Keratinocyte (primary cell): ENCODE results near the gene ZBTB38. TPM values are rescaled to one million over a fixed set of nuclear protein-coding genes. Genes with fewer than 3 reads are reported as not detected.

ENCODE experiments used
- DNase-seq: peaks from one replicate; pipeline ENCODE4 v3.0.0-alpha.2; 2011; ENCODE audit warnings: low read depth, missing footprints, low spot score
- FAIRE-seq: peaks from 2 replicates; lab custom pipeline; 2011; peaks lifted over from hg19 to GRCh38; lab: Jason Lieb, UNC
- H2AFZ ChIP-seq: 2 replicates; pipeline ENCODE4 v1.6.0; 2012; ENCODE audit warnings: low read length, control low read depth, inconsistent platforms; ENCODE audit not compliant: control insufficient read depth
- H3K27ac ChIP-seq: 2 replicates; pipeline ENCODE4 v1.5.1; 2011; ENCODE audit warnings: low read length; ENCODE audit not compliant: control insufficient read depth, insufficient read depth
- H3K27me3 ChIP-seq: 3 replicates; pipeline ENCODE4 v1.6.0; 2011; ENCODE audit warnings: low read length; ENCODE audit not compliant: control insufficient read depth, insufficient read depth; ENCODE audit errors: extremely low read depth
- H3K36me3 ChIP-seq, 2 experiments: 2 replicates in 1 of 2; 3 replicates in 1 of 2; pipeline ENCODE4 v1.5.1; 2011; ENCODE audit warnings: low read length in 2 of 2, mild to moderate bottlenecking in 1 of 2; ENCODE audit not compliant: control insufficient read depth in 2 of 2, insufficient read depth in 2 of 2; ENCODE audit errors: extremely low read depth in 1 of 2
- H3K4me1 ChIP-seq: 3 replicates; pipeline ENCODE4 v1.5.1; 2011; ENCODE audit warnings: low read length; ENCODE audit not compliant: control insufficient read depth, insufficient read depth; ENCODE audit errors: extremely low read depth
- H3K4me2 ChIP-seq: 3 replicates; pipeline ENCODE4 v1.6.0; 2011; ENCODE audit warnings: low read depth, low read length; ENCODE audit not compliant: control insufficient read depth, insufficient read depth; ENCODE audit errors: extremely low read depth
- H3K4me3 ChIP-seq, 3 experiments: fragments of 200-600 bp in 1 of 3; sonication (generic) in 1 of 3; 2 replicates in 2 of 3; 3 replicates in 1 of 3; pipeline ENCODE4 v1.5.1; 2011 to 2016; ENCODE audit warnings: low read length in 3 of 3, mild to moderate bottlenecking in 3 of 3, control low read depth in 2 of 3, inconsistent platforms in 1 of 3, low read depth in 1 of 3, mixed read lengths in 1 of 3, mixed run types in 1 of 3, moderate library complexity in 1 of 3; ENCODE audit not compliant: control insufficient read depth in 2 of 3, insufficient read depth in 2 of 3; ENCODE audit errors: extremely low read depth in 1 of 3
- H3K79me2 ChIP-seq: 2 replicates; pipeline ENCODE4 v1.6.0; 2012; ENCODE audit warnings: low read length; ENCODE audit not compliant: control insufficient read depth, insufficient read depth
- H3K9ac ChIP-seq: 3 replicates; pipeline ENCODE4 v1.6.0; 2011; ENCODE audit warnings: low read length; ENCODE audit not compliant: control insufficient read depth, insufficient read depth; ENCODE audit errors: extremely low read depth
- H3K9me1 ChIP-seq: 3 replicates; pipeline ENCODE4 v1.6.0; 2011; ENCODE audit warnings: low read length; ENCODE audit not compliant: control insufficient read depth, insufficient read depth; ENCODE audit errors: extremely low read depth
- H3K9me3 ChIP-seq: 2 replicates; pipeline ENCODE4 v1.5.1; 2012; ENCODE audit warnings: low read depth, low read length; ENCODE audit not compliant: control insufficient read depth
- H4K20me1 ChIP-seq: 3 replicates; pipeline ENCODE4 v1.6.0; 2011; ENCODE audit warnings: low read length; ENCODE audit not compliant: control insufficient read depth, insufficient read depth; ENCODE audit errors: extremely low read depth
- EZH2 ChIP-seq: IDR thresholded peaks from one replicate; pipeline ENCODE4 v1.6.1; 2012; ENCODE audit warnings: inconsistent platforms, mild to moderate bottlenecking, low read length, moderate library complexity
- dilution Hi-C: fragments of 300-500 bp; cut with MboI; formaldehyde crosslinking; loops from one replicate; pipeline ENCODE4 v1.7.0; 2020; ENCODE audit warnings: low sequenced_read_pairs; ENCODE audit not compliant: extremely low pct_ligation_motif_present
- polyA plus RNA-seq, 5 experiments: library from polyadenylated mRNA; depleted of rRNA in 3 of 5; stranded (reverse) in 3 of 5; stranded (forward) in 1 of 5; unstranded in 1 of 5; fragments of >200 nt; gene quantifications; 1 replicate in 1 of 5; 2 replicates in 3 of 5; 3 replicates in 1 of 5; pipeline versions ENCODE4 v1.2.1 to v1.2.3, GENCODE V29; 2011 to 2012; ENCODE audit warnings: missing spikeins in 2 of 5, low read depth in 1 of 5, low replicate concordance in 1 of 5
- TF ChIP-seq, protein P1 (sequence below), 3 experiments: IDR thresholded peaks in 1 of 3; conservative IDR thresholded peaks in 1 of 3; optimal IDR thresholded peaks in 1 of 3; 2 replicates in 2 of 3; 3 replicates in 1 of 3; pipeline versions ENCODE3 to v1.5.1; 2011; ENCODE audit warnings: low read length in 3 of 3, mild to moderate bottlenecking in 3 of 3, moderate library complexity in 2 of 3, control low read depth in 1 of 3, inconsistent platforms in 1 of 3; ENCODE audit not compliant: insufficient read depth in 2 of 3; ENCODE audit errors: extremely low read depth in 1 of 3

ZBTB38 gene
- polyA plus RNA-seq, 1 donor (not counting 4 experiments of a cell fraction or from before 2014, with no cell fraction given), result 34.9 TPM

DNA sequence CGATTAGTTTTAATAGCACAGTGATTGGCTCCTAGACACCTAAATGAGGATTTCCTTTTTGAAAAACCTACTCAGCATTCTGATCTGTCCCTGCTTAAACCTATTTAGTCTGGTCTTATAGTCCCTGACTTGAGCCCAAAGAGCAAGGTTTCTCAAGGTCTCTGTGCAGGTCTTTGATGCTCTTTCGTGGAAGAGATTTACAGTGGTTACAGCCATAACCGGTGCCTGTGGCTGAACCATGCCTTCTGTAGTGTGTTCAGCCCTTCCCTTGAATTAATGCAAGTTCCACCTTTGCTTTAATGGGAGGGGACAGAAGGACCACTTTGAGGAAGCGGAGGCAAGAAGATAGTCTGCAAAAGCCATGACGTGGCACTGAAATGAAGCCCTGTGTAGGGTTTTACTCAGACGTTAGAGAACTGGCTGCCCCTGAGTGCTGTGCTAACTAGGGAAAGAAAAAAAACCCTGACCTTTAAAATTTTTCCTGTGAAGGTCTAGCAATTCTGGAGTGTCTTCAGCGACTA is 43.0 kb downstream of the ZBTB38 start:
- peak overlapping the region; percentile 82 for H3K27ac ChIP-seq
- no peak overlapping the region for H2AFZ ChIP-seq
- H3K9ac ChIP-seq, result peak overlapping the region; percentile 51
- H3K79me2 ChIP-seq, result peaks cover 61% of the 10 kb centered on the region
- no peaks in the 10 kb centered on the region for H3K27me3 ChIP-seq
- no peaks in the 10 kb centered on the region for H3K9me1 ChIP-seq
- H3K4me1 ChIP-seq, result peaks cover 66% of the 10 kb centered on the region
- peak overlapping the region; percentile 88 for H3K4me2 ChIP-seq
- no peaks in the 10 kb centered on the region for H3K9me3 ChIP-seq
- peaks cover 11 to 25% of the 10 kb centered on the region in 2 experiments for H3K36me3 ChIP-seq
- H3K4me3 ChIP-seq, result no peak overlapping the region
- no peak for DNase-seq
- H4K20me1 ChIP-seq, result no peaks in the 10 kb centered on the region
- FAIRE-seq, result no peak
- TF ChIP-seq EZH2, result no peak
- TF ChIP-seq, protein P1, sequence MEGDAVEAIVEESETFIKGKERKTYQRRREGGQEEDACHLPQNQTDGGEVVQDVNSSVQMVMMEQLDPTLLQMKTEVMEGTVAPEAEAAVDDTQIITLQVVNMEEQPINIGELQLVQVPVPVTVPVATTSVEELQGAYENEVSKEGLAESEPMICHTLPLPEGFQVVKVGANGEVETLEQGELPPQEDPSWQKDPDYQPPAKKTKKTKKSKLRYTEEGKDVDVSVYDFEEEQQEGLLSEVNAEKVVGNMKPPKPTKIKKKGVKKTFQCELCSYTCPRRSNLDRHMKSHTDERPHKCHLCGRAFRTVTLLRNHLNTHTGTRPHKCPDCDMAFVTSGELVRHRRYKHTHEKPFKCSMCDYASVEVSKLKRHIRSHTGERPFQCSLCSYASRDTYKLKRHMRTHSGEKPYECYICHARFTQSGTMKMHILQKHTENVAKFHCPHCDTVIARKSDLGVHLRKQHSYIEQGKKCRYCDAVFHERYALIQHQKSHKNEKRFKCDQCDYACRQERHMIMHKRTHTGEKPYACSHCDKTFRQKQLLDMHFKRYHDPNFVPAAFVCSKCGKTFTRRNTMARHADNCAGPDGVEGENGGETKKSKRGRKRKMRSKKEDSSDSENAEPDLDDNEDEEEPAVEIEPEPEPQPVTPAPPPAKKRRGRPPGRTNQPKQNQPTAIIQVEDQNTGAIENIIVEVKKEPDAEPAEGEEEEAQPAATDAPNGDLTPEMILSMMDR (optimal IDR thresholded peaks at IDR 0.05 in 1 of 3, IDR thresholded peaks at IDR 0.05 in 1 of 3, conservative IDR thresholded peaks at IDR 0.05 in 1 of 3; ENCODE audit: extremely low read depth in 1 of 3, insufficient read depth in 2 of 3, low read length in 3 of 3), result no peak
- dilution Hi-C loops, result no loop called here

DNA sequence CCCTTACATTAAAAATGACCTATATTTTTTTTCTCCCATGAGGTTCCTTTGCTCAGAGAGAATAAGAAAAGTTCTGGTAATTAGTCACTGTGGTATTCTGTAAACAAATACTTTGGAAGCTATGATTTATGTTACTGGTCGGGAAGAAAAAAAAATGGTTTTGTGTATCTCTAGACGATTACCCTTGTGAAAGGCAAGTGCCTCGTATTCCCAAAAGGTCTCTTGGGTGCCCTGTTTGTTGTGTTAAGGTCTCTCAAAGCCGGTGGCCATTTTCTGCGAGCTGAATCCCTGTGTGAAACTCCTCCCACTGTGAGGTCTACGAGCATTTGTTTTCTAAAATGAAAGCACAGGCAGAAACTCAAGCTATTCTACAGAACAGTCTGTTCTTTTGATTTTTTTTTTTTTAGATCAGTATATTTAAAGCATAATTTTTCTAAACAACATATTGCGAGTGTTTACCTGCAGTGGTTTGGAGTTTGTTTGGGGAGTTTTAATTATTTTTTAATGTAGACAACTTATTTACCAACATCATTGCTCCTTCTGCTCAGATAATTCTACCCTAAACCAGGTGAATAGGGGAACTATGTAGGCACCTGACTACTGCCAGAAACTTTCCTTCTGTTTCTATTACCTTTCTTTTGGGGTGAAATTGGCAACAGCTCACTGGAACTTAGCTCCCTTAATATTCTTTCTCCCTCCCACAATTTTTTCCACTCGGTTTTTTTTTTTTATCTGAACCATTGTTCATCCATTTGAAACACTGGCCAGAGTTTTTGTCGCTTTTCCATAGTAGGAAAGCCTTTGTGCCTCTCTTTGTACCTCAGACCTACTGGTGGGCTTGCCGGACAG is 44.0 kb downstream of the ZBTB38 start:
- Histone ChIP-seq H3K4me3 (peak overlapping the region in 2 of 3 experiments; percentile 51 to 60), H4K20me1 (no peaks in the 10 kb centered on the region), H3K4me1 (peaks cover 56% of the 10 kb centered on the region), H3K27ac (peak overlapping the region; percentile 82), H3K9ac (peak overlapping the region; percentile 71), H3K9me3 (no peaks in the 10 kb centered on the region), H3K27me3 (no peaks in the 10 kb centered on the region), H3K4me2 (peak overlapping the region; percentile 88), H3K36me3 (peaks cover 14 to 25% of the 10 kb centered on the region in 2 experiments), H3K9me1 (no peaks in the 10 kb centered on the region), H2AFZ (peak overlapping the region; percentile 5), H3K79me2 (peaks cover 67% of the 10 kb centered on the region)
- dilution Hi-C loops, result no loop called here
- no peak for TF ChIP-seq EZH2
- TF ChIP-seq, protein P1 (optimal IDR thresholded peaks at IDR 0.05 in 1 of 3, IDR thresholded peaks at IDR 0.05 in 1 of 3, conservative IDR thresholded peaks at IDR 0.05 in 1 of 3; ENCODE audit: extremely low read depth in 1 of 3, insufficient read depth in 2 of 3, low read length in 3 of 3), result no peak
- DNase-seq (no peak), FAIRE-seq (no peak)
